ENCODE results near the gene GCC1.
A peak's percentile ranks its signal among the peaks of the same experiment; 100 is the strongest.

GCC1 gene

GRCh38 chr7:127600885-127601284, 15.5 kb upstream of the GCC1 start:
- H3K36me3 ChIP-seq (ENCODE audit: low read depth): no peaks in the 10 kb centered on the region

GRCh38 chr7:127598318-127598717, 12.9 kb upstream of the GCC1 start:
- no peaks in the 10 kb centered on the region for H3K27me3 ChIP-seq (ENCODE audit: insufficient read depth, poor library complexity, severe bottlenecking)
- ATAC-seq (ENCODE audit: low read depth) (no peak), DNase-seq (ENCODE audit: low spot score) (no peak)
- H3K9me3 ChIP-seq (ENCODE audit: severe bottlenecking): no peaks in the 10 kb centered on the region
- H3K27ac ChIP-seq (ENCODE audit: poor library complexity, severe bottlenecking): no peak overlapping the region
- no peak overlapping the region for H3K4me3 ChIP-seq (ENCODE audit: severe bottlenecking)
- peak; percentile 26 for TF ChIP-seq CTCF (IDR thresholded peaks at IDR 0.05; ENCODE audit: poor library complexity, severe bottlenecking)
- H3K36me3 ChIP-seq (ENCODE audit: low read depth): no peaks in the 10 kb centered on the region
- H3K4me1 ChIP-seq (ENCODE audit: insufficient read depth, poor library complexity, severe bottlenecking): no peaks in the 10 kb centered on the region

More at GRCh38 chr7:127600885-127601284, 15.5 kb upstream of the GCC1 start:
- TF ChIP-seq CTCF (IDR thresholded peaks at IDR 0.05; ENCODE audit: poor library complexity, severe bottlenecking): no peak
- Histone ChIP-seq H3K27ac (ENCODE audit: poor library complexity, severe bottlenecking) (no peak overlapping the region), H3K4me1 (ENCODE audit: insufficient read depth, poor library complexity, severe bottlenecking) (no peaks in the 10 kb centered on the region), H3K4me3 (ENCODE audit: severe bottlenecking) (no peak overlapping the region), H3K27me3 (ENCODE audit: insufficient read depth, poor library complexity, severe bottlenecking) (no peaks in the 10 kb centered on the region), H3K9me3 (ENCODE audit: severe bottlenecking) (no peaks in the 10 kb centered on the region)
- no peak for ATAC-seq (ENCODE audit: low read depth)
- DNase-seq (ENCODE audit: low spot score): no peak

GRCh38 chr7:127595737-127596136, 10.3 kb upstream of the GCC1 start:
- Histone ChIP-seq H3K9me3 (ENCODE audit: severe bottlenecking) (no peaks in the 10 kb centered on the region), H3K36me3 (ENCODE audit: low read depth) (peaks cover 5% of the 10 kb centered on the region), H3K4me3 (ENCODE audit: severe bottlenecking) (no peak overlapping the region), H3K27ac (ENCODE audit: poor library complexity, severe bottlenecking) (no peak overlapping the region), H3K27me3 (ENCODE audit: insufficient read depth, poor library complexity, severe bottlenecking) (no peaks in the 10 kb centered on the region), H3K4me1 (ENCODE audit: insufficient read depth, poor library complexity, severe bottlenecking) (no peaks in the 10 kb centered on the region)
- ATAC-seq (ENCODE audit: low read depth) (no peak), DNase-seq (ENCODE audit: low spot score) (no peak)
- no peak for TF ChIP-seq CTCF (IDR thresholded peaks at IDR 0.05; ENCODE audit: poor library complexity, severe bottlenecking)

GRCh38 chr7:127594490-127594889, 9.1 kb upstream of the GCC1 start:
- no peaks in the 10 kb centered on the region for H3K27me3 ChIP-seq (ENCODE audit: insufficient read depth, poor library complexity, severe bottlenecking)
- ATAC-seq (ENCODE audit: low read depth): no peak
- no peak for DNase-seq (ENCODE audit: low spot score)
- no peak overlapping the region for H3K4me3 ChIP-seq (ENCODE audit: severe bottlenecking)
- H3K4me1 ChIP-seq (ENCODE audit: insufficient read depth, poor library complexity, severe bottlenecking): no peaks in the 10 kb centered on the region
- H3K27ac ChIP-seq (ENCODE audit: poor library complexity, severe bottlenecking): no peak overlapping the region
- TF ChIP-seq CTCF (IDR thresholded peaks at IDR 0.05; ENCODE audit: poor library complexity, severe bottlenecking): no peak
- no peaks in the 10 kb centered on the region for H3K9me3 ChIP-seq (ENCODE audit: severe bottlenecking)
- peaks cover 16% of the 10 kb centered on the region for H3K36me3 ChIP-seq (ENCODE audit: low read depth)

GRCh38 chr7:127592550-127592949, 7.2 kb upstream of the GCC1 start:
- no peak for TF ChIP-seq CTCF (IDR thresholded peaks at IDR 0.05; ENCODE audit: poor library complexity, severe bottlenecking)
- Histone ChIP-seq H3K9me3 (ENCODE audit: severe bottlenecking) (no peaks in the 10 kb centered on the region), H3K27ac (ENCODE audit: poor library complexity, severe bottlenecking) (no peak overlapping the region), H3K27me3 (ENCODE audit: insufficient read depth, poor library complexity, severe bottlenecking) (no peaks in the 10 kb centered on the region), H3K4me1 (ENCODE audit: insufficient read depth, poor library complexity, severe bottlenecking) (no peaks in the 10 kb centered on the region), H3K36me3 (ENCODE audit: low read depth) (peaks cover 18% of the 10 kb centered on the region), H3K4me3 (ENCODE audit: severe bottlenecking) (no peak overlapping the region)
- no peak for DNase-seq (ENCODE audit: low spot score)
- no peak for ATAC-seq (ENCODE audit: low read depth)
